ENCODE data around the gene NCBP2. TPM values are rescaled to one million over a fixed set of nuclear protein-coding genes. Genes with fewer than 3 reads are reported as not detected.

The NCBP2 gene
- total RNA-seq, 1 experiment from 2014 or later = 102 TPM

DNA sequence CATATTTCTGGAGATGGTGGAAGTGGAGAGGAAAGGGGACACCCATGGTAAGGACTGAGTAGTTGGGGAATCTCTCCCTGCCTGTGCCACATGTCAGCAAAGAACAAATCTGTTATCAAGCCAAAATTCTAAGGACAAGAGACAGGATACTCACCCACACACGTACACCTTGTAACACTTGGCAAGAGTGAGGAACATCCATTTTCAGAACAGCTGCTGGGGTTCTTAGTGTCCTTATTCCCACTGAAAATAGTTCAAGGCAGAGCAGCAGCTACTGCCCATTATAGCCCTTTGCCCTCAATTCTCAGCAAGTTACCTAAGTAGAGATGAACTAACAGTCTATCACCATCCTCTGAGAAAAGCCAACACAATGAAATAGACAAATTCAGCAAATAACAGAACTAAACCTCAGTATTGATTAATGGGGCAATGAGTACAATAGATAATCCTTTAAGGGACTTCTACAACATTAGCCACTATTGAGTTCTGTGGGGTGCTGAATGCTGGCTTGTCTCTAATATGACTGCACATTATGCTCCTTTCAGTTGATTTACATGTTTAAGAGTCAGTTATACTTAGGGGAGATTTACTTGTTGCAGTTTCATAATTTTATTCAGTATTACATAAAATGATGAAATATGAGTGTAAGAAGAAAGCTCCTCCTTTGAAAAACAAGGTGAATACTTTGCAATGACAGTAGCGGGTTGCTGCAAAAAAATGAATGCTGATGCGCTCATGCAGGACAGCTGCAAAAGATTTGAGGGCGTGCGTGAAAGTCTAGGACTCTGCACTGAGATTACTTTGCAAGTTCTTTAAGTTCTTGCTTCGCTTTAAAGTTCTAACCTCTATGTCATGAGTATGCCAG, 52.3 kb downstream of the NCBP2 start:
- Histone ChIP-seq H3K27ac (no peak overlapping the region), H3K4me3 (no peak overlapping the region), H3K27me3 (no peaks in the 10 kb centered on the region), H3K4me1 (no peaks in the 10 kb centered on the region), H3K9me3 (replicated peaks) (no peaks in the 10 kb centered on the region), H3K36me3 (peaks cover 32% of the 10 kb centered on the region)
- no peak for DNase-seq

DNA sequence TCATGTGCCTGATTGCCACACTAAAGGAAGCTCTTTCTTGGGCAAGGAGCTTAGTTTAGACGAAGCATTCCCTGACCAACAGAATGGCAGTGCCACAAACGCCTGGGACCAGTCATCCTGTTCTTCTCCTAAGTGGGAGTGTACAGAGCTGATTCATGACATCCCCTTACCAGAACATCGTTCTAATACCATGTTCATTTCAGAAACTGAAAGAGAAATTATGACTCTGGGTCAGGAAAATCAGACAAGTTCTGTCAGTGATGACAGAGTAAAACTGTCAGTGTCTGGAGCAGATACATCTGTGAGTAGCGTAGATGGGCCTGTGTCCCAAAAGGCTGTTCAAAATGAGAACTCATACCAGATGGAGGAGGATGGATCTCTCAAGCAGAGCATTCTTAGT, 56.2 kb downstream of the NCBP2 start:
- H3K36me3 ChIP-seq = peaks cover 27% of the 10 kb centered on the region
- no peak for DNase-seq

More for the DNA sequence above, 56.2 kb downstream of the NCBP2 start:
- no peak overlapping the region for H3K27ac ChIP-seq
- H3K27me3 ChIP-seq = no peaks in the 10 kb centered on the region
- H3K4me3 ChIP-seq = no peak overlapping the region
- H3K4me1 ChIP-seq = no peaks in the 10 kb centered on the region
- H3K9me3 ChIP-seq (replicated peaks) = no peaks in the 10 kb centered on the region

Other genes with a start within 250 kb of the NCBP2 start
- gene CEP19, start 230.3 kb downstream of the NCBP2 start, total RNA-seq (2014; rRNA removed; shearing (Covaris generic)) = 1.7 and 2.7 TPM in 2 replicates
- 34.7 and 47.1 TPM in 2 replicates for gene PIGX, start 230.2 kb downstream of the NCBP2 start, total RNA-seq (2014; rRNA removed; shearing (Covaris generic))
- gene PAK2, start 202.7 kb downstream of the NCBP2 start, total RNA-seq (2014; rRNA removed; shearing (Covaris generic)) = 49.1 and 51.3 TPM in 2 replicates
- 45.4 and 54.0 TPM in 2 replicates for gene SENP5, start 74.6 kb downstream of the NCBP2 start, total RNA-seq (2014; rRNA removed; shearing (Covaris generic))
- 0.05 and 0.06 TPM in 2 replicates for gene PIGZ, start 26.3 kb upstream of the NCBP2 start, total RNA-seq (2014; rRNA removed; shearing (Covaris generic))
- 4.7 and 6.0 TPM in 2 replicates for gene MELTF, start 87.3 kb upstream of the NCBP2 start, total RNA-seq (2014; rRNA removed; shearing (Covaris generic))

All from SJCRH30 (cell line).